Gastroesophageal sphincter (tissue), 4 donors: ENCODE measurements around the gene MEGF11. TPM values are rescaled to one million over a fixed set of nuclear protein-coding genes. Genes with fewer than 3 reads are reported as not detected.
A peak's percentile ranks its signal among the peaks of the same experiment; 100 is the strongest.

Experiments
- ATAC-seq: fragments of 150-250 bp; one replicate; pipeline ENCODE4 v1.9.1; 2016; ENCODE audit warnings: mild to moderate bottlenecking, moderate library complexity
- H3K27ac ChIP-seq, 4 donors: fragments of 200-600 bp; sonication (generic) in 3 of 4; 1 replicate in 3 of 4; 2 replicates in 1 of 4; pipeline ENCODE4 v1.5.1; 2016 to 2019
- H3K27me3 ChIP-seq: fragments of 200-600 bp; sonication (generic); one replicate; pipeline ENCODE4 v1.5.1; 2019
- H3K36me3 ChIP-seq, 2 donors: fragments of 200-600 bp; sonication (generic); one replicate each; pipeline ENCODE4 v1.5.1; 2019; ENCODE audit warnings: control low read depth in 1 of 2
- H3K4me1 ChIP-seq, 3 donors: fragments of 200-600 bp; sonication (generic); 1 replicate in 2 of 3; 2 replicates in 1 of 3; pipeline ENCODE4 v1.5.1; 2016 to 2019; ENCODE audit warnings: control low read depth in 2 of 3
- H3K4me3 ChIP-seq, 2 donors: fragments of 200-600 bp; sonication (generic); one replicate each; pipeline ENCODE4 v1.5.1; 2019; ENCODE audit warnings: mild to moderate bottlenecking in 1 of 2, moderate library complexity in 1 of 2
- H3K9me3 ChIP-seq, 3 donors: fragments of 200-600 bp; sonication (generic); one replicate each; pipeline ENCODE4 v1.5.1; 2017 to 2019; ENCODE audit warnings: control low read depth in 2 of 3
- EP300 ChIP-seq: sonication (generic); formaldehyde crosslinking; IDR thresholded peaks from one replicate; pipeline ENCODE4 v1.6.1; 2017; ENCODE audit warnings: antibody characterized with exemption, mild to moderate bottlenecking
- POLR2A ChIP-seq, 2 donors: fragments of 450-650 bp; IDR thresholded peaks; one replicate each; pipeline ENCODE4 v1.6.1; 2017; ENCODE audit warnings: antibody characterized with exemption in 2 of 2, mild to moderate bottlenecking in 2 of 2, moderate library complexity in 1 of 2
- POLR2AphosphoS5 ChIP-seq: sonication (generic); formaldehyde crosslinking; IDR thresholded peaks from one replicate; pipeline ENCODE4 v1.6.1; 2017; ENCODE audit warnings: antibody characterized with exemption
- WGBS, 2 donors: methylation state at CpG; one replicate each; pipeline ENCODE4 v1.1.5; 2018; ENCODE audit warnings: low coverage in 1 of 2; 5-methylcytosine and 5-hydroxymethylcytosine counted together
- total RNA-seq, 4 donors: library from RNA; depleted of rRNA; stranded (reverse); fragments of >200 nt; gene quantifications; one replicate each; pipeline ENCODE4 v1.1.0, GENCODE V29; 2016
- TF ChIP-seq, protein P1 (sequence below), 4 experiments: fragments of 200-600 bp in 2 of 4; fragments of 450-650 bp in 2 of 4; sonication (generic) in 1 of 4; IDR thresholded peaks; one replicate each; pipeline ENCODE4 v1.5.1; 2017 to 2019; ENCODE audit warnings: antibody characterized with exemption in 4 of 4, mild to moderate bottlenecking in 2 of 4, moderate library complexity in 2 of 4

MEGF11 gene
- total RNA-seq, 4 donors from 2014 or later = 0.08 TPM; not detected in 3

DNA sequence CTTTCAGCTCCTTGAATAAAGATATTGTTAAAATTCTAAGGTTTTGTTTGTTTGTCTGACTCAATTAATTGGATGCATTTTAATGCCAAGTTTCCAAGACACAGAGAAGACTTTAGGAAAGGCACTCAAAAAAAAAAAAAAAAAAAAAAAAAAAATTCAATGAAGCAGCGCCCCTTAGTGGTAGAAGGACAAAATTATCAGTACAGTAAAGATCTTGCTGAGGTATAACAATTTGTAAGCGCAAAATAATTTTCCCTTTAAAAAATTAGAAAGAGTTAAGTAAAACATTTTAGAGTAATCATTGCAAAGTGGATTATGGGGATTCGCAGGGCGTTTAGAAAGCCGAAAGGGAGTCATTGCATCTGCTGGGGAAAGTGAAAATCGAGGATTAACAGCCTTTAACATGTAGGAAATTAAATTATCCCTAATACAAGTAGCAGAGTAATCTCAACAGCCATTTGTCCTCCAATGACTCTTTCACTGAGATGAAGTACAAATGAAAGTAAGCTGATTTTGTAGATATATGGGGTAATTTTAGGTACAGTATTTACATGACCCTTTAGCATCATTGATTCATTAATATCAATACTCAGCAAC is 34.0 kb upstream of the MEGF11 start:
- no peak for TF ChIP-seq EP300
- TF ChIP-seq, protein P1, sequence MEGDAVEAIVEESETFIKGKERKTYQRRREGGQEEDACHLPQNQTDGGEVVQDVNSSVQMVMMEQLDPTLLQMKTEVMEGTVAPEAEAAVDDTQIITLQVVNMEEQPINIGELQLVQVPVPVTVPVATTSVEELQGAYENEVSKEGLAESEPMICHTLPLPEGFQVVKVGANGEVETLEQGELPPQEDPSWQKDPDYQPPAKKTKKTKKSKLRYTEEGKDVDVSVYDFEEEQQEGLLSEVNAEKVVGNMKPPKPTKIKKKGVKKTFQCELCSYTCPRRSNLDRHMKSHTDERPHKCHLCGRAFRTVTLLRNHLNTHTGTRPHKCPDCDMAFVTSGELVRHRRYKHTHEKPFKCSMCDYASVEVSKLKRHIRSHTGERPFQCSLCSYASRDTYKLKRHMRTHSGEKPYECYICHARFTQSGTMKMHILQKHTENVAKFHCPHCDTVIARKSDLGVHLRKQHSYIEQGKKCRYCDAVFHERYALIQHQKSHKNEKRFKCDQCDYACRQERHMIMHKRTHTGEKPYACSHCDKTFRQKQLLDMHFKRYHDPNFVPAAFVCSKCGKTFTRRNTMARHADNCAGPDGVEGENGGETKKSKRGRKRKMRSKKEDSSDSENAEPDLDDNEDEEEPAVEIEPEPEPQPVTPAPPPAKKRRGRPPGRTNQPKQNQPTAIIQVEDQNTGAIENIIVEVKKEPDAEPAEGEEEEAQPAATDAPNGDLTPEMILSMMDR (IDR thresholded peaks at IDR 0.05) = peak; percentile 27 to 56 (median 32)
- Histone ChIP-seq H3K36me3 (peaks cover 0 to 12% of the 10 kb centered on the region in 2 donors), H3K4me3 (no peak overlapping the region), H3K27ac (no peak overlapping the region), H3K27me3 (no peaks in the 10 kb centered on the region), H3K4me1 (peaks cover 0 to 37% (median 4%) of the 10 kb centered on the region in 3 donors), H3K9me3 (no peaks in the 10 kb centered on the region)
- WGBS, 2 donors = 11 to 12% methylated on average over 6 of the region's 6 CpGs
- no peak for ATAC-seq

DNA sequence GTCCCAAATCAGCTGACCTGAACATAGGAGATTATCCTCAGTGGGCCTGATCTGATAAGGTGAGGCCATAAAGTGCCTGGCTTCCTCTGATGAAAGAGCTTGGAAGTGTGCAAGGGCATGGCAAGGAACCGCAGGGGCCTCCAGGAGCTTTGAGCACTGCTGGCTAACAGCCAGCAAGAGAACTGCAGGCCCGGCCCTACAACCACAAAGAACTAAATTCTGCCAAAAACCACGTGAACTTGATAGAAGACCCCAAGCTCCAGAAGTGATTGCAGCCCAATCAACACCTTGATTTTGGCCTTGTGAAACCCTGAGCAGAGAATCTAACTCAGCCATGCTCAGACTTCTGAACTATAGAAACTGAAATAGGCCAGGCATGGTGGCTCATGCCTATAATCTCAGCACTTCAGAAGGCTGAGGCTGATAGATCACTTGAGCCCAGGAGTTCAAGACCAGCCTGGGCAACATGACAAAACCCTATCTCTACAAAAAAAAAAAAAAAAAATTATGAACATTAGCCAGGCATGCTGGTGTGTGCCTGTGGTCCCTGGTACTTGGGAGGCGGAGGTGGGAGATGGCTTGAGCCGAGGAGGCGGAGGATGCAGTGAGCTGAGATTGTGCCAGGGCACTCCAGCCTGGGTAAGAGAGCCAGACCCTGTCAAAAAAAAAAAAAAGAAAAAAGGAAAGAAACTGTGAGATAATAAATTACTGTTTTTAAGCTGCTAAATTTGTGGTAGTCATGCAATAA is 32.2 kb upstream of the MEGF11 start:
- Histone ChIP-seq H3K36me3 (peaks cover 0 to 12% of the 10 kb centered on the region in 2 donors), H3K4me3 (no peak overlapping the region), H3K27me3 (no peaks in the 10 kb centered on the region), H3K27ac (no peak overlapping the region), H3K9me3 (no peaks in the 10 kb centered on the region), H3K4me1 (peaks cover 0 to 22% (median 0%) of the 10 kb centered on the region in 3 donors)
- 76 to 82% methylated on average over 4 to 5 of the region's 6 CpGs for WGBS, 2 donors
- no peak for TF ChIP-seq POLR2A (IDR thresholded peaks at IDR 0.05)
- TF ChIP-seq EP300 = no peak
- TF ChIP-seq, protein P1 (IDR thresholded peaks at IDR 0.05) = no peak
- TF ChIP-seq POLR2AphosphoS5 = no peak
- no peak for ATAC-seq

DNA sequence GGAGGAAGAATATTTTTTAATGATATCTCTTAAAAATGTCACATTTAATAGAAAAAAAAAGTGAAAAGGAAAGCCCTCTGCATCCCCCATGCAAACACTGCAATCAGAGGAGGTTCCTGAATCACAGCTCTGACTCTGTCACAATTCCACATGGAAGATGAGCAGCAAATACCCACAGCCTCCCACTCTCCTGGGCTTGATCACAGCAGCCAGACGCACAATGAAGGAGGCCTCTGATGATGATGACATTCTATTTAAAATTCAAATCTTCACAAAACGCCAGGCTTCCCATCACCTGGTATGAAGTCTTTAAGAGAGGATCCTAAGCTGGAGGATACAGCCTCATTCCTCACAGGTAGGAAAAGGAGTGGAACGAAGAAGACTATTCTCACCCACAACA is 30.7 kb upstream of the MEGF11 start:
- no peak overlapping the region for H3K27ac ChIP-seq
- no peaks in the 10 kb centered on the region for H3K9me3 ChIP-seq
- peaks cover 0 to 21% (median 0%) of the 10 kb centered on the region in 3 donors for H3K4me1 ChIP-seq
- H3K27me3 ChIP-seq = no peaks in the 10 kb centered on the region
- WGBS, 2 donors = 80 to 87% methylated on average over 3 of the region's 3 CpGs
- TF ChIP-seq EP300 = no peak
- no peak for TF ChIP-seq POLR2AphosphoS5
- no peak for TF ChIP-seq POLR2A (IDR thresholded peaks at IDR 0.05)
- TF ChIP-seq, protein P1 (IDR thresholded peaks at IDR 0.05) = no peak
- H3K4me3 ChIP-seq = no peak overlapping the region
- H3K36me3 ChIP-seq = peaks cover 0 to 12% of the 10 kb centered on the region in 2 donors
- ATAC-seq = no peak

DNA sequence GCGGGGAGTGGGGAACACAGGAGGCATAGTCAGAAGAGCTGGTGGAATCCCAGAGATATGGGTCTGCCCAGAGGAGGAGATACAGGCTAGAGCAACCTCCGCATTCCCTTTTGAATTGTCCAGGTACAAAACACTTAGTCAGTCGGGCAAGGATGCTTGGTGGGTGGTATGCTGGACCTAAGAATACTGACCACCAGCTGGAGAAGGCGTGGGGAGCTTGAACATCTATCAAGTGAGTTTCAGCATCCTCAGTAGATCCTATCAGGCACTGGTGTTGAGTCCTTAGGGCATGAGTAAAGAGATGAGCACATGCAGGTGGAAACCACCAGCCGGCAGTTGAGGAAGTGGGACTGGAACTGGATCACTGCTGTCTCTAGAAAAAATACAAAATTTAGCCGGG is 25.1 kb upstream of the MEGF11 start:
- ATAC-seq = no peak
- no peaks in the 10 kb centered on the region for H3K36me3 ChIP-seq
- no peaks in the 10 kb centered on the region for H3K4me1 ChIP-seq
- H3K27me3 ChIP-seq = no peaks in the 10 kb centered on the region
- no peak overlapping the region for H3K27ac ChIP-seq
- no peak overlapping the region for H3K4me3 ChIP-seq
- TF ChIP-seq POLR2A (IDR thresholded peaks at IDR 0.05) (no peak), POLR2AphosphoS5 (no peak), EP300 (no peak)
- TF ChIP-seq, protein P1 (IDR thresholded peaks at IDR 0.05) = no peak
- 80 to 94% methylated on average over 1 to 2 of the region's 6 CpGs for WGBS, 2 donors
- peaks cover 0 to 7% (median 0%) of the 10 kb centered on the region in 3 donors for H3K9me3 ChIP-seq

DNA sequence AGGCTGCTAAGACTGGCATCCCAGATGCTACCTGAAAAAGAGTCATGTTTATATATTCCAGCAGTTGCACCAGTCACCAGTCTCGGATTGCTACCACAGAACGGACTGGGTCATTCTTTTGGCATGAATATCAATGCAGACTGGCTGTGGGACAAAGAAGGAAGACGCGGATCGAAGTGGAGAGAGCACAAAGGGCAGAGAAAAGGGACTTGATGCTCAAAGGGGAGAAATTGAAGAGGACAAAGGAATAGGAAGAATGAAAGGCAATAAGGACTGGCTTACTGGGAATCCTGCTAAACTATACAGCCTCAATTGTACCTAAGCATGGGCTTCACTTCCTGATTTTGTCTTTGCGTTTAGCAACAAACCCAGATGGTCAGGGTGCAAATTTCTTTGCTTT is 24.5 kb upstream of the MEGF11 start:
- no peak for ATAC-seq
- no peak for TF ChIP-seq POLR2AphosphoS5
- TF ChIP-seq POLR2A (IDR thresholded peaks at IDR 0.05) = no peak

More for the DNA sequence above, 24.5 kb upstream of the MEGF11 start:
- H3K36me3 ChIP-seq = no peaks in the 10 kb centered on the region
- H3K27ac ChIP-seq = no peak overlapping the region
- H3K27me3 ChIP-seq = no peaks in the 10 kb centered on the region
- H3K9me3 ChIP-seq = peaks cover 0 to 7% (median 0%) of the 10 kb centered on the region in 3 donors
- H3K4me1 ChIP-seq = no peaks in the 10 kb centered on the region
- H3K4me3 ChIP-seq = no peak overlapping the region
- 77 to 79% methylated on average over 6 of the region's 6 CpGs for WGBS, 2 donors
